IPS DF 6.9 (cell line): ENCODE measurements around the gene ANGEL1.

Source experiments
- DNase-seq: peaks from one replicate; pipeline ENCODE4 v3.0.0-alpha.2; 2013; ENCODE audit warnings: low read depth, low spot score
- H3K27ac ChIP-seq: one replicate; pipeline ENCODE4 v1.5.1; 2013; ENCODE audit warnings: low read length, control low read depth
- H3K27me3 ChIP-seq: 2 replicates; pipeline ENCODE4 v1.6.1; 2013; ENCODE audit warnings: mild to moderate bottlenecking, low read length; ENCODE audit not compliant: control insufficient read depth, insufficient read depth
- H3K36me3 ChIP-seq: 2 replicates; pipeline ENCODE4 v1.6.1; 2013; ENCODE audit warnings: low read length; ENCODE audit not compliant: control insufficient read depth, insufficient read depth
- H3K4me1 ChIP-seq: 2 replicates; pipeline ENCODE4 v1.6.1; 2013; ENCODE audit warnings: low read length; ENCODE audit not compliant: control insufficient read depth, insufficient read depth
- H3K4me3 ChIP-seq: 2 replicates; pipeline ENCODE4 v1.5.1; 2013; ENCODE audit warnings: mild to moderate bottlenecking, low read length
- H3K9me3 ChIP-seq: 2 replicates; pipeline ENCODE4 v1.6.1; 2013; ENCODE audit warnings: low read length, inconsistent platforms; ENCODE audit not compliant: control insufficient read depth, insufficient read depth
- WGBS: extraction: QIAGEN DNeasy Blood & Tissue Kit; methylation state at CpG from one replicate; pipeline ENCODE4 v1.1.7; 2013; ENCODE audit warnings: mixed read lengths, missing lambda C conversion rate; ENCODE audit not compliant: insufficient read length, insufficient coverage; 5-methylcytosine and 5-hydroxymethylcytosine counted together

ANGEL1 gene

GRCh38 chr14:76773188-76773885 is 39.3 kb downstream of the ANGEL1 start:
- no CpG with 5 or more reads among the region's 8 CpGs for WGBS

GRCh38 chr14:76772300-76773187 is 40.1 kb downstream of the ANGEL1 start:
- no peak for DNase-seq
- Histone ChIP-seq H3K4me1 (peaks cover 8% of the 10 kb centered on the region; the same call in 1 of the 2 replicates), H3K27ac (no peak overlapping the region)

More at GRCh38 chr14:76773188-76773885, 39.3 kb downstream of the ANGEL1 start:
- DNase-seq: no peak
- Histone ChIP-seq H3K9me3 (no peaks in the 10 kb centered on the region), H3K36me3 (no peaks in the 10 kb centered on the region), H3K27me3 (no peaks in the 10 kb centered on the region), H3K4me3 (no peak overlapping the region), H3K27ac (no peak overlapping the region), H3K4me1 (peaks cover 8% of the 10 kb centered on the region; the same call in 1 of the 2 replicates)

GRCh38 chr14:76771437-76771980 is 41.2 kb downstream of the ANGEL1 start:
- no CpG with 5 or more reads among the region's 9 CpGs for WGBS
- no peaks in the 10 kb centered on the region for H3K27me3 ChIP-seq
- no peak for DNase-seq

More at GRCh38 chr14:76772300-76773187, 40.1 kb downstream of the ANGEL1 start:
- no peak overlapping the region for H3K4me3 ChIP-seq
- H3K27me3 ChIP-seq: no peaks in the 10 kb centered on the region
- no peaks in the 10 kb centered on the region for H3K9me3 ChIP-seq
- no CpG with 5 or more reads among the region's 13 CpGs for WGBS
- no peaks in the 10 kb centered on the region for H3K36me3 ChIP-seq

GRCh38 chr14:76770521-76771436 is 41.9 kb downstream of the ANGEL1 start:
- no CpG with 5 or more reads among the region's 10 CpGs for WGBS
- H3K36me3 ChIP-seq: no peaks in the 10 kb centered on the region
- no peaks in the 10 kb centered on the region for H3K27me3 ChIP-seq
- no peak for DNase-seq
- H3K4me1 ChIP-seq: peaks cover 8% of the 10 kb centered on the region; the same call in 1 of the 2 replicates
- H3K27ac ChIP-seq: no peak overlapping the region
- H3K4me3 ChIP-seq: no peak overlapping the region
- no peaks in the 10 kb centered on the region for H3K9me3 ChIP-seq

More at GRCh38 chr14:76771437-76771980, 41.2 kb downstream of the ANGEL1 start:
- no peaks in the 10 kb centered on the region for H3K36me3 ChIP-seq
- H3K4me3 ChIP-seq: no peak overlapping the region
- H3K4me1 ChIP-seq: peaks cover 8% of the 10 kb centered on the region; the same call in 1 of the 2 replicates
- no peak overlapping the region for H3K27ac ChIP-seq
- no peaks in the 10 kb centered on the region for H3K9me3 ChIP-seq

GRCh38 chr14:76769636-76770292 is 42.9 kb downstream of the ANGEL1 start:
- no peak for DNase-seq
- Histone ChIP-seq H3K4me1 (peaks cover 8% of the 10 kb centered on the region; the same call in 1 of the 2 replicates), H3K36me3 (no peaks in the 10 kb centered on the region), H3K27ac (no peak overlapping the region), H3K9me3 (no peaks in the 10 kb centered on the region), H3K27me3 (no peaks in the 10 kb centered on the region), H3K4me3 (no peak overlapping the region)
- no CpG with 5 or more reads among the region's 18 CpGs for WGBS

GRCh38 chr14:76768671-76769500 is 43.8 kb downstream of the ANGEL1 start:
- Histone ChIP-seq H3K36me3 (no peaks in the 10 kb centered on the region), H3K27me3 (no peaks in the 10 kb centered on the region), H3K4me3 (no peak overlapping the region), H3K4me1 (peaks cover 8% of the 10 kb centered on the region; the same call in 1 of the 2 replicates), H3K27ac (no peak overlapping the region), H3K9me3 (no peaks in the 10 kb centered on the region)
- no peak for DNase-seq
- WGBS: no CpG with 5 or more reads among the region's 11 CpGs

- no peak for DNase-seq
- Histone ChIP-seq H3K27me3 (peaks cover 8% of the 10 kb centered on the region), H3K36me3 (no peaks in the 10 kb centered on the region), H3K27ac (no peak overlapping the region), H3K9me3 (no peaks in the 10 kb centered on the region), H3K4me3 (no peak overlapping the region), H3K4me1 (peaks cover 8% of the 10 kb centered on the region; the same call in 1 of the 2 replicates)
- WGBS: no CpG with 5 or more reads among the region's 15 CpGs
Observed at GRCh38 chr14:76767681-76768656, 44.7 kb downstream of the ANGEL1 start.

- WGBS: no CpG with 5 or more reads among the region's 6 CpGs
- no peak for DNase-seq
- Histone ChIP-seq H3K9me3 (no peaks in the 10 kb centered on the region), H3K27me3 (peaks cover 25% of the 10 kb centered on the region), H3K27ac (no peak overlapping the region), H3K4me3 (no peak overlapping the region), H3K4me1 (peaks cover 3% of the 10 kb centered on the region; the same call in 1 of the 2 replicates), H3K36me3 (no peaks in the 10 kb centered on the region; the same call in 1 of the 2 replicates)
Observed at GRCh38 chr14:76765461-76765931, 47.2 kb downstream of the ANGEL1 start.
